HG03354 (cell line): ENCODE measurements around the gene SOBP.

Experiments
- ATAC-seq: cut with Tn5 transposase; IDR thresholded peaks from one replicate; pipeline ENCODE4 v1.9.1; 2021; ENCODE audit warnings: mild to moderate bottlenecking; ENCODE audit not compliant: unreplicated experiment, poor library complexity, severe bottlenecking

The SOBP gene

GRCh38 chr6:107606407-107606806, 116.5 kb downstream of the SOBP start:
- ATAC-seq, result no peak

- ATAC-seq, result no peak
Measured at GRCh38 chr6:107607116-107607515, 117.2 kb downstream of the SOBP start.

GRCh38 chr6:107611094-107611810, 121.3 kb downstream of the SOBP start:
- ATAC-seq, result no peak

GRCh38 chr6:107612762-107613415, 123.0 kb downstream of the SOBP start:
- no peak for ATAC-seq

GRCh38 chr6:107613651-107614379, 123.9 kb downstream of the SOBP start:
- no peak for ATAC-seq

- ATAC-seq, result no peak
Measured at GRCh38 chr6:107614828-107615227, 124.9 kb downstream of the SOBP start.

GRCh38 chr6:107616775-107617174, 126.9 kb downstream of the SOBP start:
- no peak for ATAC-seq

GRCh38 chr6:107617341-107617932, 127.5 kb downstream of the SOBP start:
- ATAC-seq, result no peak

GRCh38 chr6:107618672-107619071, 128.8 kb downstream of the SOBP start:
- peak; percentile 98 for ATAC-seq

GRCh38 chr6:107620732-107621131, 130.8 kb downstream of the SOBP start:
- no peak for ATAC-seq

GRCh38 chr6:107621229-107621937, 131.5 kb downstream of the SOBP start:
- no peak for ATAC-seq

- no peak for ATAC-seq
Measured at GRCh38 chr6:107622269-107622668, 132.4 kb downstream of the SOBP start.

- ATAC-seq, result no peak
Measured at GRCh38 chr6:107624050-107624449, 134.1 kb downstream of the SOBP start.

GRCh38 chr6:107624541-107624940, 134.6 kb downstream of the SOBP start:
- ATAC-seq, result no peak

- no peak for ATAC-seq
Measured at GRCh38 chr6:107625264-107625663, 135.3 kb downstream of the SOBP start.

- ATAC-seq, result no peak
Measured at GRCh38 chr6:107626645-107627044, 136.7 kb downstream of the SOBP start.

- ATAC-seq, result no peak
Measured at GRCh38 chr6:107627969-107628368, 138.1 kb downstream of the SOBP start.

- no peak for ATAC-seq
Measured at GRCh38 chr6:107628878-107629277, 139.0 kb downstream of the SOBP start.

GRCh38 chr6:107629548-107630129, 139.7 kb downstream of the SOBP start:
- ATAC-seq, result no peak
